Measurements from ENCODE around the gene SGSM2.

Gene SGSM2

GRCh38 chr17:2321399-2321798 is 15.9 kb upstream of the SGSM2 start:
- no peaks in the 10 kb centered on the region for H3K27me3 ChIP-seq
- no peak overlapping the region for H3K27ac ChIP-seq
- no peak for TF ChIP-seq Cebpa-rat (IDR thresholded peaks at IDR 0.05)
- H3K4me2 ChIP-seq: no peak overlapping the region
- H3K9ac ChIP-seq: no peak overlapping the region
- H3K9me3 ChIP-seq (replicated peaks in 1 of 11): no peaks in the 10 kb centered on the region
- peaks cover 59 to 71% (median 64%) of the 10 kb centered on the region in 11 experiments for H3K36me3 ChIP-seq
- peaks cover 0 to 56% (median 20%) of the 10 kb centered on the region in 11 experiments; a peak in 16 of 22 replicates for H4K20me1 ChIP-seq
- H3K4me1 ChIP-seq: peaks cover 0 to 19% (median 0%) of the 10 kb centered on the region in 10 experiments; a peak in 5 of 20 replicates
- no peak overlapping the region for H3K4me3 ChIP-seq

DNA sequence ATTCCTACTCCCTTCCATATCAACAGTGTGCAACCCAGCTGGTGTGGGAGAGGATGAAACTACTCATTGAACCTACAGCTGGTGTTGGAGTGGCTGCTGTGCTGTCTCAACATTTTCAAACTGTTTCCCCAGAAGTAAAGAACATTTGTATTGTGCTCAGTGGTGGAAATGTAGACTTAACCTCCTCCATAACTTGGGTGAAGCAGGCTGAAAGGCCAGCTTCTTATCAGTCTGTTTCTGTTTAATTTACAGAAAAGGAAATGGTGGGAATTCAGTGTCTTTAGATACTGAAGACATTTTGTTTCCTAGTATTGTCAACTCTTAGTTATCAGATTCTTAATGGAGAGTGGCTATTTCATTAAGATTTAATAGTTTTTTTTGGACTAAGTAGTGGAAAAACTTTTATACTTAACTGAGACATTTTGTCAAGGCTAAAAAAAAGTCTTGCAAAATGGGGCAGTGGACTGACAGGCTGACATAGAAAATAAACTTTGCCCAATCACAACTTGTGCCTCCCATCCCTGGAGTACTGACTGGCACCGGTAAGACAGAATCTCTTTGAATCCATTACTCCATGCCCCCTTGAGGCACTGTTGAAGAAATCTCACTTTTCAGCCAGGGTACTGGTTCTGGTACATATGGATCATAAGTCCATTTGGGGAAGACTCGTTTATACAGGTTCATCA is 13.5 kb upstream of the SGSM2 start:
- Histone ChIP-seq H3K9ac (no peak overlapping the region), H3K4me3 (no peak overlapping the region), H4K20me1 (peaks cover 0 to 80% (median 43%) of the 10 kb centered on the region in 11 experiments; a peak in 17 of 22 replicates), H3K4me2 (no peak overlapping the region), H3K27me3 (no peaks in the 10 kb centered on the region), H3K36me3 (peaks cover 83 to 95% (median 86%) of the 10 kb centered on the region in 11 experiments), H3K27ac (no peak overlapping the region), H3K4me1 (peaks cover 0 to 11% (median 0%) of the 10 kb centered on the region in 10 experiments; a peak in 5 of 20 replicates), H3K9me3 (replicated peaks in 1 of 11) (no peaks in the 10 kb centered on the region)
- TF ChIP-seq Cebpa-rat (IDR thresholded peaks at IDR 0.05): no peak

DNA sequence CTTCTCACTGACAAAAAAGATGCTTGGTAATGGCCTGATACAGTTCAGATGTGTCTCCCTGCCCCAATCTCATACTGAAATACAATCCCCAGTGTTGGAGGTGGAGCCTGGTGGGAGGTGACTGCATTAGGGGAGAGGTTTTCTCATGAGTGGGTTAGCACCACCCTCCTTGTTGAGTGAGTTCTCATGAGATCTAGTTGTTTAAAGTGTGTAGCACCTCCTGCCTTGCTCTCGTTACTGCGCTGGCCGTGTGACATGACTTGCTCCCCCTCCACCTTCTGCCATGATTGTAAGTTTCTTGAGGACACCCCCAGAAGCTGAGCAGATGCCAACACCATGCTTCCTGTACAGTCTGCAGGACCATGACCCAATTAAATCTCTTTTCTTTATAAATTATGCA is 6.0 kb upstream of the SGSM2 start:
- H4K20me1 ChIP-seq: peaks cover 0 to 95% (median 83%) of the 10 kb centered on the region in 11 experiments; a peak in 18 of 22 replicates
- peaks cover 19 to 26% (median 23%) of the 10 kb centered on the region in 10 experiments for H3K4me1 ChIP-seq
- peaks cover 88 to 94% (median 91%) of the 10 kb centered on the region in 11 experiments for H3K36me3 ChIP-seq
- no peaks in the 10 kb centered on the region for H3K9me3 ChIP-seq (replicated peaks in 1 of 11)
- no peak overlapping the region; a peak in 1 of 22 replicates for H3K4me2 ChIP-seq
- no peak overlapping the region for H3K4me3 ChIP-seq
- no peak overlapping the region for H3K27ac ChIP-seq
- no peaks in the 10 kb centered on the region for H3K27me3 ChIP-seq
- TF ChIP-seq Cebpa-rat (IDR thresholded peaks at IDR 0.05): no peak
- no peak overlapping the region for H3K9ac ChIP-seq

DNA sequence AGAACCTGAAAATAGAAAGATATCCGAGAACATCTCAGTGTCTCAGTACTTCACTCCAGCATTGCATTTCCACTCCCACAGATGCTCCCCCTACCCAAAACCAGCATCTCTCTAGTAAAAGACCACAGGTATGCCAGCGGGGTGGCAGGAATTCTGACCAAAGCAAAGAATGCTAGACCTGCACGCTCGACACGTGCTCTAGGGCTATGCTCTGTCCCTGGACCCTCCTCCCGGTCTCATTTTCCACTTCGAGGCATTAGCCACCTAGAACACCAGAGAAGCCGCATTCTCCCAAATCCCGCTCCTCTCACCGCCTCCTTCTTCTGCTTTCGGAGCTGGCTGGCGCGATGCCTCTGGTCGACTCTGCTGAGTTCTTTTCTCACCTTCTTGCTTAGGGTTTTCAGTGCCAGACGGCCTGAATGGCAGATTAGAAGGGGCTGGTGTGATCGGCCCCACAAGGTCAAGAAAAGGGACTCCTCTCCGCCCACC is 1.5 kb upstream of the SGSM2 start:
- Histone ChIP-seq H3K4me2 (peak overlapping the region; percentile 81 to 100 (median 97)), H3K4me3 (peak overlapping the region; percentile 84 to 99 (median 93))
- no peak for TF ChIP-seq Cebpa-rat (IDR thresholded peaks at IDR 0.05)

DNA sequence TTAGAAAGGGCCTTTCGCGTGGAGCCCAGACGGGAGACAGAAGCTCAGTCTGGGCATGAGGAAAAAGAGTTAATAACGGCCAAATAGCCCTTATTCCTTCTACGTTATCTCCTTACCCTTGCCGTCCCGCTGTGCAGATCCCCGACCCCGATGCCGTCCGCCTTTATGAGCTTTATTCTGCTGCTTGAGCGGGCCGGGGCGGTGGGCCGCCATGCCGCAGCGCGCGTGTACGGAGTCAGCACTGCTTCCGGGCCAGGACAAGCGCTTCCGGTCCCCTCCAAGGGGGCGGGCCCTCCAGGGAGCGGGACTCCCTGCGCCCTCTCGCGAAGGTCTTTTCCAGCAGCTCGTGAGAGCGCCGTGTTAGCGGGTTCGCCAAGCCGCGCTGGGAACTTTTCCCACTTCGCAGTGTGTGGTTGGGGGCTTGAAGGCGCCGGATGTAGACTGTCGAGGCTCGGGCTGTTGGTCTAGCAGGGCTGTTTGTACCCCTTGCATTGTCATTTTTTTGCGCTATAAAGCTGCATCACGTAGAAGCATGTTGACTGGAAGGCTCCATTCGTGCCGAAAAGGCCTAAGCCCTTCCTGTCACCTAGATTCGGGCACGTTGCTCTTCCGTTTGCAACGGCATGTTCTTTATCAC is 968 bp upstream of the SGSM2 start, which contains the start of gene TSR1:
TSR1 (minus strand) TSS at position 243 of the 637 bp plus-strand sequence; CDS start at position 213, 30 bp downstream.
- Histone ChIP-seq H3K36me3 (peaks cover 41 to 51% (median 47%) of the 10 kb centered on the region in 11 experiments), H3K4me3 (peak within 1 kb of the TSS; percentile 84 to 99 (median 93)), H3K4me1 (peaks cover 24 to 42% (median 37%) of the 10 kb centered on the region in 10 experiments), H3K9ac (peak within 1 kb of the TSS; percentile 81 to 95 (median 91)), H3K27ac (peak within 1 kb of the TSS; percentile 77 to 92 (median 86); a peak in 21 of 22 replicates), H3K4me2 (peak within 1 kb of the TSS; percentile 92 to 100 (median 98)), H3K9me3 (replicated peaks in 1 of 11) (no peaks in the 10 kb centered on the region), H4K20me1 (peaks cover 0 to 62% (median 47%) of the 10 kb centered on the region in 11 experiments; a peak in 18 of 22 replicates), H3K27me3 (no peaks in the 10 kb centered on the region)
- no peak for TF ChIP-seq Cebpa-rat (IDR thresholded peaks at IDR 0.05)

More for the DNA sequence above, 1.5 kb upstream of the SGSM2 start:
- H3K4me1 ChIP-seq: peaks cover 24 to 42% (median 38%) of the 10 kb centered on the region in 10 experiments
- peak overlapping the region; percentile 81 to 95 (median 91) for H3K9ac ChIP-seq
- peaks cover 45 to 51% (median 49%) of the 10 kb centered on the region in 11 experiments for H3K36me3 ChIP-seq
- no peaks in the 10 kb centered on the region for H3K9me3 ChIP-seq (replicated peaks in 1 of 11)
- H4K20me1 ChIP-seq: peaks cover 0 to 68% (median 52%) of the 10 kb centered on the region in 11 experiments; a peak in 18 of 22 replicates
- H3K27ac ChIP-seq: peak overlapping the region; percentile 47 to 92 (median 86); a peak in 21 of 22 replicates
- H3K27me3 ChIP-seq: no peaks in the 10 kb centered on the region

- Histone ChIP-seq H3K4me2 (peak overlapping the region; percentile 91 to 100 (median 98)), H3K4me3 (peak overlapping the region; percentile 84 to 99 (median 93)), H3K4me1 (peaks cover 24 to 42% (median 36%) of the 10 kb centered on the region in 10 experiments), H3K27me3 (no peaks in the 10 kb centered on the region), H3K9me3 (replicated peaks in 1 of 11) (no peaks in the 10 kb centered on the region), H3K36me3 (peaks cover 30 to 51% (median 45%) of the 10 kb centered on the region in 11 experiments), H3K9ac (peak overlapping the region; percentile 81 to 95 (median 91)), H3K27ac (peak overlapping the region; percentile 77 to 92 (median 86)), H4K20me1 (peaks cover 0 to 56% (median 34%) of the 10 kb centered on the region in 11 experiments; a peak in 16 of 22 replicates)
- no peak for TF ChIP-seq Cebpa-rat (IDR thresholded peaks at IDR 0.05)
These were observed 428 bp downstream of the SGSM2 start for GRCh38 chr17:2337544-2338314.

- no peak for TF ChIP-seq Cebpa-rat (IDR thresholded peaks at IDR 0.05)
- H3K9ac ChIP-seq: peak overlapping the region; percentile 81 to 95 (median 91)
These were observed 985 bp downstream of the SGSM2 start for GRCh38 chr17:2338315-2338657.

DNA sequence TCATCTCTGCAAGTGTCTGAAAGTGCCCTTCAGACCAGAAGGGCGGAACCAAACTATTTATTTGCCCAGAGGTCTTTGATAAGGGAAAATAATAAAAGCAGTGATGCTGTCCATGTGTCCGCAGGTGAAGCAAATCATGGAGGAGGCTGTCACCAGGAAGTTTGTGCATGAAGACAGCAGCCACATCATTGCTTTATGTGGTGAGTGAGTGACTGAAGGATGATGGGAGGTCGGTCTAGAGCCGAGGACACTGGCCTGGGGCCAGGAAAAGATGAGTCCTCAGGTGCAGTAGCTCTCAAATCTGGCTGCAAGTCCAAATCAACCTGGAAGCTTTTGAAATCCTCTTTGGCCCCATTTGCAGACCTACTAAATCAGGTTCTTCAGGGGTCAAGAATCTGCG is 6.1 kb downstream of the SGSM2 start:
- H3K4me1 ChIP-seq: peaks cover under 1 to 9% (median 3%) of the 10 kb centered on the region in 10 experiments; a peak in 17 of 20 replicates
- TF ChIP-seq Cebpa-rat (IDR thresholded peaks at IDR 0.05): no peak
- no peak overlapping the region for H3K4me3 ChIP-seq
- no peak overlapping the region for H3K9ac ChIP-seq
- H3K27ac ChIP-seq: no peak overlapping the region
- H4K20me1 ChIP-seq: peaks cover 4 to 47% (median 11%) of the 10 kb centered on the region in 11 experiments; a peak in 13 of 22 replicates
- no peaks in the 10 kb centered on the region for H3K9me3 ChIP-seq (replicated peaks in 1 of 11)
- H3K36me3 ChIP-seq: peaks cover 40 to 72% (median 53%) of the 10 kb centered on the region in 11 experiments
- no peaks in the 10 kb centered on the region for H3K27me3 ChIP-seq
- no peak overlapping the region for H3K4me2 ChIP-seq

More at GRCh38 chr17:2338315-2338657, 985 bp downstream of the SGSM2 start:
- H3K4me2 ChIP-seq: peak overlapping the region; percentile 91 to 100 (median 98)
- peaks cover 0 to 50% (median 29%) of the 10 kb centered on the region in 11 experiments; a peak in 17 of 22 replicates for H4K20me1 ChIP-seq
- H3K27me3 ChIP-seq: no peaks in the 10 kb centered on the region
- H3K4me1 ChIP-seq: peaks cover 24 to 42% (median 36%) of the 10 kb centered on the region in 10 experiments
- peak overlapping the region in 10 of 11 experiments; percentile 77 to 92 (median 88); a peak in 18 of 22 replicates for H3K27ac ChIP-seq
- H3K36me3 ChIP-seq: peaks cover 29 to 51% (median 44%) of the 10 kb centered on the region in 11 experiments
- H3K9me3 ChIP-seq (replicated peaks in 1 of 11): no peaks in the 10 kb centered on the region
- H3K4me3 ChIP-seq: peak overlapping the region; percentile 84 to 99 (median 93)
